Ishikawa (cell line): ENCODE results near the gene SPOCK1.

Source experiments
- CEBPB ChIP-seq: IDR thresholded peaks from 2 replicates; pipeline ENCODE4 v1.6.1; 2012
- CREB1 ChIP-seq: IDR thresholded peaks from 2 replicates; pipeline ENCODE4 v1.6.1; 2012; ENCODE audit warnings: low read depth
- EGR1 ChIP-seq: IDR thresholded peaks from 2 replicates; pipeline ENCODE4 v1.6.1; 2012
- EP300 ChIP-seq: IDR thresholded peaks from 2 replicates; pipeline ENCODE4 v1.6.1; 2012; ENCODE audit warnings: borderline replicate concordance
- FOXM1 ChIP-seq: IDR thresholded peaks from 2 replicates; pipeline ENCODE4 v1.6.1; 2012; ENCODE audit warnings: low read depth, borderline replicate concordance
- NFIC ChIP-seq: IDR thresholded peaks from 2 replicates; pipeline ENCODE4 v1.6.1; 2012
- RAD21 ChIP-seq: IDR thresholded peaks from 2 replicates; pipeline ENCODE4 v1.6.1; 2012; ENCODE audit warnings: low read depth
- REST ChIP-seq: IDR thresholded peaks from 2 replicates; pipeline ENCODE4 v1.6.1; 2012; ENCODE audit warnings: low read depth, mild to moderate bottlenecking
- TAF1 ChIP-seq: IDR thresholded peaks from 2 replicates; pipeline ENCODE4 v1.6.1; 2012; ENCODE audit warnings: low read depth, mild to moderate bottlenecking
- TCF12 ChIP-seq: IDR thresholded peaks from 2 replicates; pipeline ENCODE4 v1.6.1; 2012; ENCODE audit warnings: low read depth
- TEAD4 ChIP-seq: IDR thresholded peaks from 2 replicates; pipeline ENCODE4 v1.6.1; 2012
- YY1 ChIP-seq: IDR thresholded peaks from 2 replicates; pipeline ENCODE4 v1.6.1; 2012; ENCODE audit warnings: low read depth
- ZBTB7A ChIP-seq: IDR thresholded peaks from 2 replicates; pipeline ENCODE4 v1.6.1; 2012; ENCODE audit warnings: low read depth
- TF ChIP-seq, protein P1 (sequence below): IDR thresholded peaks from 2 replicates; pipeline ENCODE4 v1.6.1; 2012
- TF ChIP-seq, protein P2 (sequence below): IDR thresholded peaks from 2 replicates; pipeline ENCODE4 v1.6.1; 2012

SPOCK1 gene

GRCh38 chr5:137226081-137226480, 273.0 kb downstream of the SPOCK1 start:
- TF ChIP-seq EP300 (no peak), CEBPB (no peak), TEAD4 (no peak), TCF12 (no peak)
- TF ChIP-seq, protein P1, sequence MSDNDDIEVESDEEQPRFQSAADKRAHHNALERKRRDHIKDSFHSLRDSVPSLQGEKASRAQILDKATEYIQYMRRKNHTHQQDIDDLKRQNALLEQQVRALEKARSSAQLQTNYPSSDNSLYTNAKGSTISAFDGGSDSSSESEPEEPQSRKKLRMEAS, result no peak

DNA sequence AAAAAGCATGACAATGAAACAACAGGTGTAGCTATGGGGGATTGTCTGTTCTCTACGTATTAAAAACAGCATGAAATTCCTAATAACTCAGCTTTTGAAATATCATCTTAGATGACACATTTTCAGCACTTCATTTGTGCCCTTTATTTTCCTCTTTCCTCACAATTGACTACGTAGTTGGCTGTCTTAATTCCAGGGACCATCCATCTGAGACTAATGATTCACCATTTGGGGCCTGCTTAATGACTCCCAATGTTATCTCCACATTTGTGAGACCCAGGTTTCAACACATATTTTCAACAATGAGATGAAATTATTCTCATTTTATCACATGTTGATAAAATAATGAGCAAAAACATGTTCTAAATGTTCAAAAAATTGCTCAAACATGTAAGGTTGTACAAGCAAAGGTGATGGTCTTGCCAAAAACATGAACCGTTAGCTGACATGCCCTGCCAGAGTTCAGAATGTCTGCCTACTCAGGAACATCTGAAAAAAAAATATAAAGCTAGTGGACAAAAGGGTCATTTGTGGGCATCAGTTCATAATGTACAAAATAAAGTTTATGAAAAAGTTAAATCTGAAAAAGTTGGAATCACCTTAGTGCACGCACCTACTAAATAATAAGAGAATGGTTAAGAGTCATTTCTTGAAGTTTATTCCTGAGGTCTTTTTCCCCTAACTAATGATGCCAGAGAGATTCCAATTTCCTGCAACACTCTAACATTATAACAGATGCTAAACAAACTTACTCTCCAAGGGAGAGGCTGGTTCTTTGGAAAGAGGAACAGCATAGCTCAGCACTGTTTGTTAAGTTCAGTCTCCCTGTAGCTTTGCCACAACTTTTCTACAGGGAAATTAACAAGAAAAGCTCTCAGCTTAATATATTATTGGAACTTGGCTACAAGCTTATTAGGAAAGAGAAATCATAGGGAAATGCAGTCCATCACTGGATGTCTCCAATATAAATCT, 275.5 kb downstream of the SPOCK1 start:
- TF ChIP-seq REST (no peak), CREB1 (no peak), ZBTB7A (no peak), FOXM1 (no peak), TAF1 (no peak), EGR1 (no peak), YY1 (no peak), NFIC (no peak), TCF12 (no peak), CEBPB (no peak)
- TF ChIP-seq, protein P2, sequence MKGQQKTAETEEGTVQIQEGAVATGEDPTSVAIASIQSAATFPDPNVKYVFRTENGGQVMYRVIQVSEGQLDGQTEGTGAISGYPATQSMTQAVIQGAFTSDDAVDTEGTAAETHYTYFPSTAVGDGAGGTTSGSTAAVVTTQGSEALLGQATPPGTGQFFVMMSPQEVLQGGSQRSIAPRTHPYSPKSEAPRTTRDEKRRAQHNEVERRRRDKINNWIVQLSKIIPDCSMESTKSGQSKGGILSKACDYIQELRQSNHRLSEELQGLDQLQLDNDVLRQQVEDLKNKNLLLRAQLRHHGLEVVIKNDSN, result no peak
- TF ChIP-seq, protein P1, result no peak

DNA sequence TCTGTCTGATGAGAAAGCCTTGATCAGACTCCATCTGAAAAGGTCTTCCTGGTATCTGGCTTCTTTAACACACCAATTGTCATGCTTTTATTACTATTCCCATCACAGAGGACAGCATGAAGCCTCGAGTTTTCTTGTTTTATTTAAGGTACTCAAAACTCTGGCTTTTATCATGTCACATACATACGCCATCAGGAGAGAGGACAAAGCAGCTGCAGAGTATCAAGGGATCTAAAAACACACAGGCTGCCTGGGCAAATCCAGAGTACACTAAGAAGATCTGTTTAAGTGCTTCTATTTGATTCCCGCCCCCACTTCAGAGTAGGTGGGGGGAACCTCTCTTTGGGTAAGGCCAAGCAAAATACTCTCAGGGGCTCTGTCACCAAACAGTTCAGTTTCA, 277.2 kb downstream of the SPOCK1 start:
- TF ChIP-seq, protein P1, result no peak
- no peak for TF ChIP-seq REST
- TF ChIP-seq EGR1, result no peak
- no peak for TF ChIP-seq ZBTB7A
- no peak for TF ChIP-seq RAD21
- TF ChIP-seq TAF1, result no peak
- TF ChIP-seq CREB1, result no peak
- TF ChIP-seq FOXM1, result no peak
- TF ChIP-seq, protein P2, result no peak
- TF ChIP-seq TEAD4, result no peak
- no peak for TF ChIP-seq YY1
- no peak for TF ChIP-seq TCF12

DNA sequence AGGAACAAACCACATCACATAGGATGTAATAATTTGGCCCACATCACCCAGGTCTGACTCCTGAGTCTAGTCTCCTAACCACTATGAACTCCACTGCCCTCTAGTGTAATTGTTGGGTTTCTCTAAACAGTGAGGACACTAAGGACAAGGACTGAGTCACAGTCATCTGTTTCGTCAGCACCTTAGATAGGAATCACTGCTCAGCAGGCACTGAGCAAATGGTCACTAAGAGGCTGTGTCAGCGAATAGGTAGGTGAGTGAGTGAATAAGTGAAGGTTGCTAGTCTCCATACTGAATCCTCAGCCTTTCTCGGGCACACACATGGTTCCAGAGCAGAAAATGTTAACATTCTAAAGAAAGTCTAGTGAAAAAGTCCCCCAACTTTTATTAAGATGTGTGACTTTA, 278.6 kb downstream of the SPOCK1 start:
- TF ChIP-seq TCF12 (no peak), RAD21 (peak; percentile 48)

DNA sequence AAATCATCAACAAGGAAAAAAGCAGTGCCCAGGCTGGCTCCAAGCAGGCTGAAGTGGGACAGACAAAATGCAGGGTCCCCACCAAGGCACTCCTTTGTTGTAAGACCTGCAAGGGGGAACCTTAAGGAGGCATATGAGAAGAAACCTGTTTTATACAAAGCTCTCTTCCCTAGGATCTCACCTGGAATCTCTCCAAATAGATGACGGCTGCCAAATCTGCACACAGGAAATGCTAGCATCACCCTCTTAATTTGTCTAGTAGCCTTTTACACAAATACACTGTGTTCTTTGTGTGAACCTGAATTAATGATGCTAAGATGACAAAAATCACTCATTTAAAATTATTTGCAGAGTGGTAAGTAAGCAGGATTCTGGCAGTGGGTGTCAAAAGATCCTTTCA, 280.2 kb downstream of the SPOCK1 start:
- TF ChIP-seq, protein P1, result no peak
- TF ChIP-seq YY1 (no peak), TCF12 (no peak)
- TF ChIP-seq, protein P2, result no peak

DNA sequence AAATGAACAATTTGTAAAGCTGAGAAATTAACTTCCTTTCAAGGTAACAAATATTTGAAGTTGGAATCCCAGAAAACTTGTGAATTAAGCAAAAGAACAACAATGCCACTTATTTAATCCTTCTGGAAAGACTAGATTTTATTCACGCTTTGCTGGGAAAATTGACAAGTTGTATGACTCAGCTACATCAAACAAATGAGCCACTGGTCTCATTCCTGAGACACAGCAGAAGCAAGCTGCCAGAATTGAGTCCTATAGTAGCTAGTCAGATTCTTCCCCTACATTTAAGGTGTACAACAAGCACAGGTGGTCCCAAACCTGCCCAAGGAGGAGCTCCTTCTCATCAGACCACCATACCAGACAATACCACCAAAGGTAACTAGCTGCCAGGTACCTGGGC, 280.7 kb downstream of the SPOCK1 start:
- TF ChIP-seq CREB1, result no peak
- no peak for TF ChIP-seq TAF1
- TF ChIP-seq, protein P1, result no peak
- no peak for TF ChIP-seq CEBPB
- no peak for TF ChIP-seq RAD21
- no peak for TF ChIP-seq REST
- no peak for TF ChIP-seq TEAD4
- TF ChIP-seq EGR1, result no peak
- no peak for TF ChIP-seq YY1
- no peak for TF ChIP-seq NFIC
- no peak for TF ChIP-seq ZBTB7A
- TF ChIP-seq EP300, result no peak
- TF ChIP-seq FOXM1, result no peak
- no peak for TF ChIP-seq TCF12
- TF ChIP-seq, protein P2, result no peak
